SK-N-SH (cell line): ENCODE measurements around the gene CACNA2D4.

Experiments
- CTCF ChIP-seq: fragments of 200-600 bp; sonication (generic); IDR thresholded peaks from 2 replicates; pipeline ENCODE4 v1.6.1; 2017; ENCODE audit warnings: antibody characterized with exemption, mild to moderate bottlenecking, moderate library complexity
- FOSL2 ChIP-seq: IDR thresholded peaks from 2 replicates; pipeline ENCODE4 v1.4.0; 2012; ENCODE audit warnings: low read depth, mild to moderate bottlenecking, moderate library complexity, borderline replicate concordance
- NRF1 ChIP-seq: IDR thresholded peaks from 2 replicates; pipeline ENCODE4 v1.6.1; 2012; ENCODE audit warnings: low read depth, mild to moderate bottlenecking, low read length
- PBX3 ChIP-seq: IDR thresholded peaks from 2 replicates; pipeline ENCODE4; 2012
- TAF1 ChIP-seq: IDR thresholded peaks from 2 replicates; pipeline ENCODE4 v1.6.1; 2012; ENCODE audit warnings: low read depth, mild to moderate bottlenecking, low read length, moderate library complexity, borderline replicate concordance
- USF2 ChIP-seq: fragments of 150-350 bp; IDR thresholded peaks from 2 replicates; pipeline ENCODE4 v1.6.1; 2017; ENCODE audit warnings: antibody characterized with exemption, low read length, low read depth, borderline replicate concordance

- TF ChIP-seq USF2 = no peak
- TF ChIP-seq CTCF = no peak
- TF ChIP-seq PBX3 = no peak
- no peak for TF ChIP-seq TAF1
- no peak for TF ChIP-seq NRF1
- no peak for TF ChIP-seq FOSL2
These were observed 1.9 kb downstream of the CACNA2D4 start for GRCh38 chr12:1916371-1917171.
